ENCODE results near the gene CFAP119.

Gene CFAP119

DNA sequence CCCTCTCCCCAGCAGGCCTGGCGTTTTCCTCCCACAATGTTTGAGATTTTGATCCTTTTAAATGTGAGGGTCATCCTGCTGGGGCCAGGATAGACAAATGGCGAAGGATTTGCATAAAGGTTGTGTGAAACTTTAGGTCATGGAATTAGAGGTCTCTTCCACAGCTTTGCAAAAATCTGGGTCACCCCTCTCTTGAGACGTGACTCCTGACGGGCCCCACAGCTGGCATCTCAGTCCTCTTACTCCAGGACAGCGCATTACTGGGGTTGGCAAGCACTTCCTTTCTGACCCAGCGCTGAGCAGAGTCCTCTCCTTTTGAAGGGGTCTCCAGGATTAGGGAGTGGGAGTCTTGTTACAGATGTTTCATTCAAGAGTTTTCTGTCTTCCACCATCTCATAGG lies 17.7 kb upstream of the CFAP119 start:
- DNase-seq (ENCODE audit: insufficient read length, low spot score) (no peak), FAIRE-seq (no peak)
- TF ChIP-seq, protein P1, sequence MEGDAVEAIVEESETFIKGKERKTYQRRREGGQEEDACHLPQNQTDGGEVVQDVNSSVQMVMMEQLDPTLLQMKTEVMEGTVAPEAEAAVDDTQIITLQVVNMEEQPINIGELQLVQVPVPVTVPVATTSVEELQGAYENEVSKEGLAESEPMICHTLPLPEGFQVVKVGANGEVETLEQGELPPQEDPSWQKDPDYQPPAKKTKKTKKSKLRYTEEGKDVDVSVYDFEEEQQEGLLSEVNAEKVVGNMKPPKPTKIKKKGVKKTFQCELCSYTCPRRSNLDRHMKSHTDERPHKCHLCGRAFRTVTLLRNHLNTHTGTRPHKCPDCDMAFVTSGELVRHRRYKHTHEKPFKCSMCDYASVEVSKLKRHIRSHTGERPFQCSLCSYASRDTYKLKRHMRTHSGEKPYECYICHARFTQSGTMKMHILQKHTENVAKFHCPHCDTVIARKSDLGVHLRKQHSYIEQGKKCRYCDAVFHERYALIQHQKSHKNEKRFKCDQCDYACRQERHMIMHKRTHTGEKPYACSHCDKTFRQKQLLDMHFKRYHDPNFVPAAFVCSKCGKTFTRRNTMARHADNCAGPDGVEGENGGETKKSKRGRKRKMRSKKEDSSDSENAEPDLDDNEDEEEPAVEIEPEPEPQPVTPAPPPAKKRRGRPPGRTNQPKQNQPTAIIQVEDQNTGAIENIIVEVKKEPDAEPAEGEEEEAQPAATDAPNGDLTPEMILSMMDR (IDR thresholded peaks at IDR 0.05; ENCODE audit: insufficient read depth, missing control alignments) = no peak

DNA sequence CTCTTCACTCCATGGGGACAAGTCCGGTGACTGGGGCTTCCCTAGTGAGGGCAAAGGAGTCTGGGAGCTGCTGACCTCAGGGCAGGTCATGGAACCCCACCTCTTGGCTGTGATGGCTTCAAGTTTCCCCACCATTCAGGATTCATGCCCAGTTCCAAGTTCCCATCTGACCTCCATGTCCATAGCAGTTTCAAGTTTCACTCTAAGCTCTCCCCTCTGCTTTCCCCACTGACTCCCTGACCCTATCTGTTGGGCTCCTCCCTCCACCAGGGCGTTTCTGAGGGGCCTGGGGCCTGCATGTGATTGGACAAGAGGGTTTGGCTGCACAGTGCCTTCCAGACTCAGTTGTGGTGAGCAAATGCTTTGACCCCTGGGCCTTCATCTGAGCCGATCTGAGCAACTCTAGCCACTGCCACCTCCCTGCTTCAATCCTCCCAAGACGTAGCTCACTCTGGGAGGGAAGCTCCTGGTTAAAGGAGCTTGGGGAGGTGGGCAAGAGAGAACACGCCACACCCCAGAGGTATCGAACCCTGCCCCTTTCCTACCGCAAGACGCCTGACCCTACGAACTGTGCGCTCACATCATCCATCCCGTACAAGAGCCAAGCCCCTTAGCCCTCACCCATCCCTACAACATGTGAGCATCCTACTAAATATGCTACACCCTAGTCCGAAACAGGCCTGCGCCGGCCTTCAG lies 16.8 kb upstream of the CFAP119 start:
- TF ChIP-seq, protein P1 (IDR thresholded peaks at IDR 0.05; ENCODE audit: insufficient read depth, missing control alignments) = no peak
- DNase-seq (ENCODE audit: insufficient read length, low spot score) = no peak
- no peak for FAIRE-seq

DNA sequence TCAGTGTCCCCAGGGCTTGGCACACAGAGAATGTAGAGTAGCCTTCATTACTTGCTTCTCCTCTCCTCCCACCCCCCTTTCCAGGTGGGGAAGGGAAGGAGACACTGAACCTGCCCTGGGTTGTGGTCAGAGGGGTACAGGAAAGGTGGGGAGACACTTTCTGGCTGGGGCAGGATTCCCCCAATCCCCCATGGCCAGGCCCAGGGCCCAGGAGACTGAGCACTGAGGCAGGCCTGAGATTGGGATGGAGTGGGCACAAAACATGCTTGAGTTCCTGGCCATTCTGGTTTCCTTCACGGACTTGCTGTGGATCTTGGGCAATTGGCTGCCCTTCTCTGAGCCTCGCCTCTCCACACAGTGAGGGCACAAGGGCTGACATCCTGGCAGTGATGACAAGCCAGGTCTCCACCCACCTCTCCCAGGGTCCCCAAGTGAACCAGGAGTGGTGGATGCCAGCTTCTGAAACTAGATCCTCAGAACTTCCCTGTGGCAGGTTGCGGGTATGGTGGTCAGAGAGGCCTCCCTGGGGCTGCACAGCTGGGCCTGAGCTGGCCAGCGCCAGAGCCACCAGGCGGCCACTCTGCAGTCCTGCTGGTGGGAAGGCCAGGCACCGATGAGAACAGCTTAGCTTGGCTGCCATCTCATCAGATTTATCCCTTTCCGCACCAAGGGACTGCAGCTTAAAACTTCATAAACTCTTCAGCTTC lies 15.9 kb upstream of the CFAP119 start:
- no peak for FAIRE-seq
- TF ChIP-seq, protein P1 (IDR thresholded peaks at IDR 0.05; ENCODE audit: insufficient read depth, missing control alignments) = no peak

DNA sequence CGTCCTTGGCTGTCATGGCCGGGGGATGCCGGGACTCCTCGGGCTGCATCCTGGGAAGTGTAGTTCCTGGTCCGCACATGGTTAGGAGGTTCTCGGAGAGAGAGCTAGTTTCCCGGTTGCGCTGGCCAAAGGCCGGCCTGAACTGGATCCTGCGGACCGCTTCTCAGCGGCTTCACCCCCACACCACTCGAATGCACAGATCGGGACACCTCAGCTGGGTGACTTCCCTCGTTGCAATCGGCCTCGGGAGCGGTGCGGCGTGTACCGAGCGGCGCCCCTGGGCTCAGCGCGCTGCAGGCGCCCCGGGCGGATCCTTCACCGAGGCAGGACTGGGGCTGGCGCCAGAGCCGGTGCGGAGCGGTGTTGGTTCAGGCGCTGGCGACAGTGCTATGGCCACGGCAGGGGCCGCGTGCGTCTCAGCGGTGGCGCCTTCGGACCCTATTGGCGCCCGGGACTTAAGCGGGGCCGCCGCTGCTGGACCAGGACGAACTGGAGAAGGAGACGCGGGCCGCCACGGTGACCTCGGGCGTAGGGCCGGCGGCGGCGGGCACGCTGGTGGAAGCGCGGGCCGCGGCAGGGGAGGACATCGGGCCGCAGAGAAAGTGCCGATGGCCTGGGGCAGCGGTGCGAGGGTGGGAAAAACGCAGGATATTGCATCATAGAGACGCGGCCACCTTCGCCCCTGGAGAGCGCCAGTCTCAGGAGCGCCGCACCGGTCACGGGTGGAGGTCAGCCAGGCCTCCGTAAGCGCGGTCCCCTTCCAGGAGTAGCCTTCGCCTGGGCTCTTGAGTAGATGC lies 13.7 kb upstream of the CFAP119 start:
- FAIRE-seq = no peak
- TF ChIP-seq, protein P1 (IDR thresholded peaks at IDR 0.05; ENCODE audit: insufficient read depth, missing control alignments) = no peak

More for the DNA sequence above, 15.9 kb upstream of the CFAP119 start:
- no peak for DNase-seq (ENCODE audit: insufficient read length, low spot score)

DNA sequence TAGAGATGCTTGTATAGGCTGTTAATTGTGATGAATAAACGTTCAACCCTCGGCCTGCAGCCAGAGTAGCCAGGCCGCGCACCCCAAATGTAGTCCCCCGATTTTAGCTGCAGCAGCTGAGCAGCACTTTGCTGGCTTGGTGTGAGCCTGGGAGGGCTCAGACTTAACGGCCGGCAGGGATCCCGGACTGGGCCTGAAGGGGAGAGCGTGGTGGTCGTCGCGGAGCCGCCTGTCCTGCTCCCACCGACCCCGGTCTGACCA lies 13.2 kb upstream of the CFAP119 start:
- TF ChIP-seq, protein P1 (IDR thresholded peaks at IDR 0.05; ENCODE audit: insufficient read depth, missing control alignments) = no peak
- DNase-seq (ENCODE audit: insufficient read length, low spot score) (no peak), FAIRE-seq (no peak)

More for the DNA sequence above, 13.7 kb upstream of the CFAP119 start:
- DNase-seq (ENCODE audit: insufficient read length, low spot score) = peak; percentile 98

DNA sequence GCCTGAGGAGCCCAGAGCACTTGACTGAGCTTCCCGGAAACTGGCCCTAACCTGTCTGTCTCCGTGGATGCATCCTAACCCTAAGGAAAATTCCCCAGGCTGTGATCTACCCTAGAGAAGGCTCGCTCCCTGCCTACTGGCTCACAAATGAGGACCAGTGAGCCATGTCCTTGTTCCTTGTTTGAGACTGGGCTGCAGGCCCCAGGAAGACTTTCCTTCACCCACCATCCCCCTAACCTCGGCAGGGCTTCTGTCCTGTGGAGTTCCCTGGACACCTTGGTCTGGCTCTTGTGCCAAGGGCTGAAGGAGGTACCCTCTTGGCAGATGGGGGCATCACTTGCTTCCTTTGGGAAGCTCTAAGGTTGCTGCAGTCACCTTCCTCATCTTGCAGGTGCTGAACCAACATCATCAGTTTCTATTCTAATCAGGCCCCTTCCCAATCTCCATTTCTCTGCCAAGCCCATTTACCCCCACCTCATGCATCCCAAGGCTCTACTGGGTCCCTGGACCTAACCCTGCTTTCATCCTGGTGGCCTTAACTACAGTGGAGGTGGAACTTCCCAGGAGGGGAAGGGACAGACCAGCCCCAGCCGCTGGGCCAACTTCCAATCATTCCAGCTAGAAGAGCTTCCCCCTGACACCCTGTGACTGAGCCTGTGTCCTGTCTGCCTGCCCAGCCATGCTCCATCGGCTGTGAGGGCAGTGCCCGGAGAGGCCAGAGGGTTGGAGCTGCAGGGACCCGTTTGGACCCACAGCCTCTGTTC lies 12.7 kb upstream of the CFAP119 start:
- FAIRE-seq (no peak), DNase-seq (ENCODE audit: insufficient read length, low spot score) (no peak)
- TF ChIP-seq, protein P1 (IDR thresholded peaks at IDR 0.05; ENCODE audit: insufficient read depth, missing control alignments) = no peak
